ENCODE measurements around the gene ZNF888.

DNA sequence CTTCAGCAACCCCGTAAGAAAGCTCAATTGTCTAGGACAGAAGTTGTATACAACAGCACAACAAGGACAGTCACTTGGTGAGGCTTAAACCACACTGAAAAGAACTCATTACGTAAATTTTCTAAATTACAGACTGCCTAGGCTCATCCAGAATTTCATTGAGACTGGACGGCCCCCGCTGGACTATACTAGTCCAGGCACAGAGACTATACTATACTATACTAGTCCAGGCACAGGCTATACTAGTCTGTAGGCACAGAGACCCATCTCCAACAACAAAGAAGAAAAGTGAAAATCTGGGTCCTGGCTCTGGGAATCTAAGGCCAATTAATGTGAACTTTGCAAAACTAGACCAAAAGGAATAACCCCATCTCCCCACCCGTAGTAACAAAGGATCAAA lies 38.8 kb upstream of the ZNF888 start:
- TF ChIP-seq EZH2 (IDR thresholded peaks at IDR 0.05; ENCODE audit: insufficient read depth, low read length), result no peak
- TF ChIP-seq, protein P1, sequence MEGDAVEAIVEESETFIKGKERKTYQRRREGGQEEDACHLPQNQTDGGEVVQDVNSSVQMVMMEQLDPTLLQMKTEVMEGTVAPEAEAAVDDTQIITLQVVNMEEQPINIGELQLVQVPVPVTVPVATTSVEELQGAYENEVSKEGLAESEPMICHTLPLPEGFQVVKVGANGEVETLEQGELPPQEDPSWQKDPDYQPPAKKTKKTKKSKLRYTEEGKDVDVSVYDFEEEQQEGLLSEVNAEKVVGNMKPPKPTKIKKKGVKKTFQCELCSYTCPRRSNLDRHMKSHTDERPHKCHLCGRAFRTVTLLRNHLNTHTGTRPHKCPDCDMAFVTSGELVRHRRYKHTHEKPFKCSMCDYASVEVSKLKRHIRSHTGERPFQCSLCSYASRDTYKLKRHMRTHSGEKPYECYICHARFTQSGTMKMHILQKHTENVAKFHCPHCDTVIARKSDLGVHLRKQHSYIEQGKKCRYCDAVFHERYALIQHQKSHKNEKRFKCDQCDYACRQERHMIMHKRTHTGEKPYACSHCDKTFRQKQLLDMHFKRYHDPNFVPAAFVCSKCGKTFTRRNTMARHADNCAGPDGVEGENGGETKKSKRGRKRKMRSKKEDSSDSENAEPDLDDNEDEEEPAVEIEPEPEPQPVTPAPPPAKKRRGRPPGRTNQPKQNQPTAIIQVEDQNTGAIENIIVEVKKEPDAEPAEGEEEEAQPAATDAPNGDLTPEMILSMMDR (IDR thresholded peaks at IDR 0.05; ENCODE audit: insufficient read depth, low read depth, low read length), result no peak

Measured in astrocyte (in vitro differentiated cells and primary cell).